ENCODE results near the gene RNF214.

RNF214 gene

GRCh38 chr11:117195761-117196160, 36.7 kb upstream of the RNF214 start:
- Histone ChIP-seq H3K36me3 (ENCODE audit: insufficient read depth, low read length) (no peaks in the 10 kb centered on the region), H3K4me1 (ENCODE audit: insufficient read depth, low read length, poor library complexity, severe bottlenecking) (no peaks in the 10 kb centered on the region), H3K9me2 (replicated peaks; ENCODE audit: low read depth, low read length) (no peaks in the 10 kb centered on the region), H3K4me3 (ENCODE audit: low read length, poor library complexity, severe bottlenecking) (no peak overlapping the region), H3K27me3 (ENCODE audit: insufficient read depth, low read length, poor library complexity, severe bottlenecking) (no peaks in the 10 kb centered on the region), H3K79me2 (ENCODE audit: insufficient read depth, low read length) (no peaks in the 10 kb centered on the region), H3F3A (ENCODE audit: low read depth) (no peaks in the 10 kb centered on the region), H4K20me1 (ENCODE audit: insufficient read depth, low read length, poor library complexity, severe bottlenecking) (no peaks in the 10 kb centered on the region), H3K4me2 (ENCODE audit: low read depth, low read length, poor library complexity, severe bottlenecking) (no peak overlapping the region), H2AFZ (ENCODE audit: low read length) (no peak overlapping the region), H3K9me3 (ENCODE audit: insufficient read depth, low read depth, low read length) (no peaks in the 10 kb centered on the region), H3K9ac (ENCODE audit: low read depth, low read length, poor library complexity, severe bottlenecking) (no peak overlapping the region)
- TF ChIP-seq CTCF (conservative IDR thresholded peaks at IDR 0.05; ENCODE audit: low read length) (no peak), EZH2phosphoT487 (IDR thresholded peaks at IDR 0.05; ENCODE audit: borderline replicate concordance) (no peak)

- H3K79me2 ChIP-seq (ENCODE audit: insufficient read depth, low read length) = no peaks in the 10 kb centered on the region
- H3K4me1 ChIP-seq (ENCODE audit: insufficient read depth, low read length, poor library complexity, severe bottlenecking) = no peaks in the 10 kb centered on the region
- no peak overlapping the region for H2AFZ ChIP-seq (ENCODE audit: low read length)
- no peaks in the 10 kb centered on the region for H3K9me2 ChIP-seq (replicated peaks; ENCODE audit: low read depth, low read length)
- H3K4me3 ChIP-seq (ENCODE audit: low read length, poor library complexity, severe bottlenecking) = no peak overlapping the region
- no peaks in the 10 kb centered on the region for H3K27me3 ChIP-seq (ENCODE audit: insufficient read depth, low read length, poor library complexity, severe bottlenecking)
- H3K4me2 ChIP-seq (ENCODE audit: low read depth, low read length, poor library complexity, severe bottlenecking) = no peak overlapping the region
- no peaks in the 10 kb centered on the region for H3K36me3 ChIP-seq (ENCODE audit: insufficient read depth, low read length)
- no peaks in the 10 kb centered on the region for H4K20me1 ChIP-seq (ENCODE audit: insufficient read depth, low read length, poor library complexity, severe bottlenecking)
- H3K9ac ChIP-seq (ENCODE audit: low read depth, low read length, poor library complexity, severe bottlenecking) = no peak overlapping the region
- no peaks in the 10 kb centered on the region for H3F3A ChIP-seq (ENCODE audit: low read depth)
- H3K9me3 ChIP-seq (ENCODE audit: insufficient read depth, low read depth, low read length) = no peaks in the 10 kb centered on the region
- TF ChIP-seq EZH2phosphoT487 (IDR thresholded peaks at IDR 0.05; ENCODE audit: borderline replicate concordance) (no peak), CTCF (conservative IDR thresholded peaks at IDR 0.05; ENCODE audit: low read length) (no peak)
These were observed 35.5 kb upstream of the RNF214 start for GRCh38 chr11:117197006-117197405.

- peak; percentile 51 for TF ChIP-seq CTCF (conservative IDR thresholded peaks at IDR 0.05; ENCODE audit: low read length)
- no peak for TF ChIP-seq EZH2phosphoT487 (IDR thresholded peaks at IDR 0.05; ENCODE audit: borderline replicate concordance)
- no peaks in the 10 kb centered on the region for H3K27me3 ChIP-seq (ENCODE audit: insufficient read depth, low read length, poor library complexity, severe bottlenecking)
- no peak overlapping the region for H3K9ac ChIP-seq (ENCODE audit: low read depth, low read length, poor library complexity, severe bottlenecking)
- H2AFZ ChIP-seq (ENCODE audit: low read length) = no peak overlapping the region
- H3K4me2 ChIP-seq (ENCODE audit: low read depth, low read length, poor library complexity, severe bottlenecking) = no peak overlapping the region
- no peaks in the 10 kb centered on the region for H3K9me3 ChIP-seq (ENCODE audit: insufficient read depth, low read depth, low read length)
- H3K36me3 ChIP-seq (ENCODE audit: insufficient read depth, low read length) = no peaks in the 10 kb centered on the region
- no peak overlapping the region for H3K4me3 ChIP-seq (ENCODE audit: low read length, poor library complexity, severe bottlenecking)
- no peaks in the 10 kb centered on the region for H3K79me2 ChIP-seq (ENCODE audit: insufficient read depth, low read length)
- H3K4me1 ChIP-seq (ENCODE audit: insufficient read depth, low read length, poor library complexity, severe bottlenecking) = no peaks in the 10 kb centered on the region
- no peaks in the 10 kb centered on the region for H4K20me1 ChIP-seq (ENCODE audit: insufficient read depth, low read length, poor library complexity, severe bottlenecking)
- no peaks in the 10 kb centered on the region for H3K9me2 ChIP-seq (replicated peaks; ENCODE audit: low read depth, low read length)
- no peaks in the 10 kb centered on the region for H3F3A ChIP-seq (ENCODE audit: low read depth)
These were observed 34.7 kb upstream of the RNF214 start for GRCh38 chr11:117197516-117198456.
